IMR-90 (cell line): ENCODE data around the gene NIPAL1. TPM values are rescaled to one million over a fixed set of nuclear protein-coding genes. Genes with fewer than 3 reads are reported as not detected.

Experiments
- ATAC-seq: fragments of 200-7000 bp; cut with Tn5 transposase; 2 replicates; pipeline ENCODE4 v1.9.1; 2020; ENCODE audit warnings: low read depth, mild to moderate bottlenecking, moderate library complexity
- BruUV-seq: library from RNA; stranded (reverse); fragments of 400-500 nt; replicated peaks from 2 replicates; lab custom pipeline; 2021; lab: Mats Ljungman, UMichigan
- CTCF ChIA-PET: fragments of 300-600 bp; formaldehyde crosslinking; extraction: SDS; loops from one replicate; lab custom pipeline; 2021; ENCODE audit warnings: antibody characterized with exemption; lab: Yijun Ruan, JAX
- POLR2A ChIA-PET: fragments of 300-600 bp; sonication (Branson Sonifier 250); formaldehyde crosslinking; loops from one replicate; lab custom pipeline; 2022; ENCODE audit warnings: antibody characterized with exemption; ENCODE audit not compliant: unreplicated experiment; lab: Charles Lee
- DNase-seq: peaks from one replicate; pipeline ENCODE4 v3.0.0; 2013
- H2AFZ ChIP-seq: replicated peaks from 2 replicates; pipeline ENCODE3; 2013; ENCODE audit warnings: low read length, mild to moderate bottlenecking; ENCODE audit not compliant: poor library complexity
- H2AK5ac ChIP-seq: 2 replicates; pipeline ENCODE4 v1.6.1; 2013; ENCODE audit warnings: low read depth, low read length, inconsistent platforms
- H2AK9ac ChIP-seq: replicated peaks from 2 replicates; pipeline ENCODE3; 2013; ENCODE audit warnings: mild to moderate bottlenecking, low read depth, low read length, moderate library complexity; ENCODE audit not compliant: poor library complexity
- H2BK120ac ChIP-seq: 2 replicates; pipeline ENCODE4 v1.6.1; 2013; ENCODE audit warnings: low read depth, low read length, inconsistent platforms
- H2BK15ac ChIP-seq: 3 replicates; pipeline ENCODE4 v1.6.1; 2013; ENCODE audit warnings: low read depth, low read length, inconsistent platforms
- H2BK20ac ChIP-seq: 2 replicates; pipeline ENCODE4 v1.6.1; 2013; ENCODE audit warnings: low read depth, mild to moderate bottlenecking, inconsistent platforms, low read length, moderate library complexity
- H2BK5ac ChIP-seq: 2 replicates; pipeline ENCODE4 v1.6.1; 2013; ENCODE audit warnings: mild to moderate bottlenecking, low read depth, low read length, inconsistent platforms; ENCODE audit not compliant: poor library complexity, severe bottlenecking
- H3K14ac ChIP-seq: replicated peaks from 2 replicates; pipeline ENCODE4 v1.6.1; 2013; ENCODE audit warnings: low read depth, low read length, inconsistent platforms
- H3K18ac ChIP-seq: 2 replicates; pipeline ENCODE4 v1.6.1; 2013; ENCODE audit warnings: low read depth, low read length, control low read depth
- H3K23ac ChIP-seq: 2 replicates; pipeline ENCODE4 v1.6.1; 2013; ENCODE audit warnings: low read depth, low read length, inconsistent platforms
- H3K27ac ChIP-seq: 2 replicates; pipeline ENCODE4 v1.5.1; 2013; ENCODE audit warnings: mild to moderate bottlenecking, control low read depth, low read length; ENCODE audit not compliant: insufficient read depth
- H3K27me3 ChIP-seq: 2 replicates; pipeline ENCODE4 v1.6.1; 2013; ENCODE audit warnings: low read length; ENCODE audit not compliant: control insufficient read depth, insufficient read depth
- H3K36me3 ChIP-seq: 2 replicates; pipeline ENCODE4 v1.6.1; 2013; ENCODE audit warnings: low read length, mixed read lengths; ENCODE audit not compliant: control insufficient read depth, insufficient read depth
- H3K4ac ChIP-seq: 2 replicates; pipeline ENCODE4 v1.6.1; 2013; ENCODE audit warnings: low read depth, low read length, inconsistent platforms
- H3K4me1 ChIP-seq: 2 replicates; pipeline ENCODE4 v1.6.1; 2013; ENCODE audit warnings: low read length, mixed read lengths; ENCODE audit not compliant: control insufficient read depth, insufficient read depth
- H3K4me2 ChIP-seq: 2 replicates; pipeline ENCODE4 v1.6.1; 2013; ENCODE audit warnings: low read depth, mild to moderate bottlenecking, control low read depth, low read length, moderate library complexity
- H3K4me3 ChIP-seq: 2 replicates; pipeline ENCODE4 v1.5.1; 2013; ENCODE audit warnings: low read depth, mild to moderate bottlenecking, control low read depth, low read length, moderate library complexity; ENCODE audit not compliant: insufficient read depth
- H3K56ac ChIP-seq: 2 replicates; pipeline ENCODE4 v1.6.1; 2013; ENCODE audit warnings: low read length, inconsistent platforms; ENCODE audit not compliant: insufficient read depth; ENCODE audit errors: extremely low read depth
- H3K79me1 ChIP-seq, 2 experiments: 2 replicates each; pipeline ENCODE4 v1.6.1; 2013; ENCODE audit warnings: low read length in 2 of 2, inconsistent platforms in 1 of 2, low read depth in 1 of 2
- H3K9ac ChIP-seq: 2 replicates; pipeline ENCODE4 v1.6.1; 2013; ENCODE audit warnings: low read depth, low read length, control low read depth
- H3K9me1 ChIP-seq: 2 replicates; pipeline ENCODE4 v1.6.1; 2013; ENCODE audit warnings: low read length, inconsistent platforms; ENCODE audit not compliant: insufficient read depth
- H3K9me3 ChIP-seq: 2 replicates; pipeline ENCODE4 v1.6.1; 2013; ENCODE audit warnings: low read length; ENCODE audit not compliant: control insufficient read depth, insufficient read depth
- H4K20me1 ChIP-seq: 2 replicates; pipeline ENCODE4 v1.6.1; 2013; ENCODE audit warnings: low read length, inconsistent platforms; ENCODE audit not compliant: insufficient read depth
- H4K5ac ChIP-seq: 2 replicates; pipeline ENCODE4 v1.6.1; 2013; ENCODE audit warnings: mild to moderate bottlenecking, low read depth, low read length, control low read depth
- H4K8ac ChIP-seq, 2 experiments: 2 replicates each; pipeline ENCODE4 v1.6.1; 2013; ENCODE audit warnings: low read depth in 2 of 2, low read length in 2 of 2, control low read depth in 1 of 2, inconsistent platforms in 1 of 2
- H4K91ac ChIP-seq: 2 replicates; pipeline ENCODE4 v1.6.1; 2013; ENCODE audit warnings: low read depth, low read length, inconsistent platforms; ENCODE audit not compliant: insufficient read depth
- MAFK ChIP-seq: IDR thresholded peaks from 2 replicates; pipeline ENCODE4 v1.6.1; 2012; ENCODE audit warnings: low read depth, low read length, improper control_type of control experiment
- MAZ ChIP-seq: IDR thresholded peaks from 2 replicates; pipeline ENCODE4 v1.6.1; 2012; ENCODE audit warnings: low read depth, mild to moderate bottlenecking, low read length, improper control_type of control experiment, moderate library complexity, borderline replicate concordance
- whole genome bisulfite sequencing, 2 experiments: methylation state at CpG; one replicate each; pipeline versions ENCODE4 v1.1.5 to v1.1.7; 2013; ENCODE audit warnings: missing lambda C conversion rate in 2 of 2; ENCODE audit not compliant: insufficient read length in 1 of 2; ENCODE audit errors: extremely low coverage in 2 of 2; 5-methylcytosine and 5-hydroxymethylcytosine counted together
- dilution Hi-C: fragments of 300-500 bp; cut with HindIII; formaldehyde crosslinking; loops from one replicate; pipeline ENCODE4 v1.14.3; 2018; ENCODE audit warnings: low sequenced_read_pairs; ENCODE audit not compliant: unreplicated experiment
- in situ Hi-C: fragments of 300-500 bp; cut with MboI; formaldehyde crosslinking; loops from 3 replicates; pipeline ENCODE4 v1.14.3; 2019; ENCODE audit warnings: low sequenced_read_pairs, inconsistent platforms, mixed read lengths
- intact Hi-C: fragments of 100-400 bp; cut with micrococcal nuclease; formaldehyde crosslinking; loops from 2 replicates; pipeline ENCODE4 v1.10.0; 2022
- polyA plus RNA-seq, 3 experiments: library from polyadenylated mRNA; depleted of rRNA; stranded (reverse); fragments of >200 nt; gene quantifications; 2 replicates each; pipeline ENCODE4 v1.2.3, GENCODE V29; 2012; ENCODE audit warnings: low replicate concordance in 1 of 3
- total RNA-seq: library from RNA; depleted of rRNA; stranded (reverse); fragments of >200 nt; gene quantifications from 2 replicates; pipeline ENCODE4 v1.2.3, GENCODE V29; 2012
- TF ChIP-seq, protein P1 (sequence below): fragments of 150-350 bp; IDR thresholded peaks from 2 replicates; pipeline ENCODE4 v1.6.1; 2017; ENCODE audit warnings: mild to moderate bottlenecking, antibody characterized with exemption, low read length, low read depth

Gene NIPAL1
- total and polyA plus RNA-seq, 2 of the 4 experiments (the other 2 are of a cell fraction): 0.89 to 1.1 TPM

DNA sequence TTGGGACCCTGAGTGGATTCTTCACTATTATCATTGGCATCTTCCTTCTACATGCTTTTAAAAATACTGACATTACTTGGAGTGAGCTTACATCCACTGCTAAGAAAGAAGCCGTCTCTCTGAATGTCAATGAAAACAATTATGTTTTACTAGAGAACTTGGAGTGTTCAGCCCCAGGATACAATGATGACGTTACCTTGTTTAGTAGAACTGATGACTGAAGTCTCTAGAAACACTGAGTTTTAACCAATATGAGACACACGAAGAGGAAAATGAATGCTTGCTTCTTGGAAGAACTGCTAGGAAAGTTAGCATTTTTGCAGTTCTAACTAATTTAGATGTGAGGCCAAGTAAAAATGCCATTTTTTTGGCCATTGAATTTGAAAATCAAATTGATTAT, 19.4 kb downstream of the NIPAL1 start:
- WGBS, 2 experiments: 43% methylated on average over 1 of the region's 3 CpGs; no CpG with 5 or more reads in 1 of the 2 experiments
- POLR2A ChIA-PET: no interaction called here

More for the DNA sequence above, 19.4 kb downstream of the NIPAL1 start:
- no peaks in the 10 kb centered on the region for H3K9me1 ChIP-seq
- no peak overlapping the region for H2BK20ac ChIP-seq
- no peak overlapping the region for H2BK120ac ChIP-seq
- no peak overlapping the region for H4K91ac ChIP-seq
- no peak overlapping the region for H4K5ac ChIP-seq
- H3K4me2 ChIP-seq: no peak overlapping the region
- no peak overlapping the region for H3K4me3 ChIP-seq
- no peaks in the 10 kb centered on the region for H3K36me3 ChIP-seq
- no peak overlapping the region for H3K4ac ChIP-seq
- H3K9ac ChIP-seq: no peak overlapping the region
- in situ Hi-C loops: no loop called here
- intact Hi-C loops: loop anchor here (5.0 kb wide), 1 partner anchor 46 kb away; no protein-coding TSS in a partner anchor
- H3K23ac ChIP-seq: no peak overlapping the region
- dilution Hi-C loops: no loop called here
- H3K4me1 ChIP-seq: no peaks in the 10 kb centered on the region
- H3K79me1 ChIP-seq: no peaks in the 10 kb centered on the region
- no peak overlapping the region for H2AFZ ChIP-seq
- no peaks in the 10 kb centered on the region for H4K20me1 ChIP-seq
- BruUV-seq: no TSS peak
- ATAC-seq: no peak
- no peak overlapping the region for H2AK5ac ChIP-seq
- no peak overlapping the region for H3K56ac ChIP-seq
- CTCF ChIA-PET: interaction anchor here (0.7 kb wide), 1 partner anchor 1728 kb away, joined by 3 read pairs; no protein-coding TSS in a partner anchor
- no peak overlapping the region for H4K8ac ChIP-seq
- no peak overlapping the region for H3K27ac ChIP-seq
- H2BK5ac ChIP-seq: no peak overlapping the region
- no peaks in the 10 kb centered on the region for H3K27me3 ChIP-seq
- no peak overlapping the region for H2BK15ac ChIP-seq
- TF ChIP-seq, protein P1, sequence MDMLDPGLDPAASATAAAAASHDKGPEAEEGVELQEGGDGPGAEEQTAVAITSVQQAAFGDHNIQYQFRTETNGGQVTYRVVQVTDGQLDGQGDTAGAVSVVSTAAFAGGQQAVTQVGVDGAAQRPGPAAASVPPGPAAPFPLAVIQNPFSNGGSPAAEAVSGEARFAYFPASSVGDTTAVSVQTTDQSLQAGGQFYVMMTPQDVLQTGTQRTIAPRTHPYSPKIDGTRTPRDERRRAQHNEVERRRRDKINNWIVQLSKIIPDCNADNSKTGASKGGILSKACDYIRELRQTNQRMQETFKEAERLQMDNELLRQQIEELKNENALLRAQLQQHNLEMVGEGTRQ: no peak
- TF ChIP-seq MAFK: no peak
- TF ChIP-seq MAZ: no peak
- no peak overlapping the region for H2AK9ac ChIP-seq
- no peak overlapping the region for H3K14ac ChIP-seq
- no peaks in the 10 kb centered on the region for H3K9me3 ChIP-seq
- DNase-seq: no peak
- no peak overlapping the region for H3K18ac ChIP-seq
